Neutrophil (primary cell): ENCODE measurements around the gene CBY1.

ENCODE experiments used
- H3K27ac ChIP-seq: fragments of 200-600 bp; sonication (generic); 2 replicates; pipeline ENCODE4 v1.5.1; 2016; ENCODE audit warnings: mild to moderate bottlenecking, moderate library complexity
- H3K27me3 ChIP-seq: fragments of 200-600 bp; sonication (generic); 2 replicates; pipeline ENCODE4 v1.6.0; 2016; ENCODE audit warnings: mild to moderate bottlenecking
- H3K36me3 ChIP-seq: fragments of 200-600 bp; sonication (generic); 2 replicates; pipeline ENCODE4 v1.5.1; 2017
- H3K4me1 ChIP-seq, 2 experiments: fragments of 200-600 bp in 1 of 2; sonication (generic) in 1 of 2; 1 replicate in 1 of 2; 2 replicates in 1 of 2; pipeline versions ENCODE4 v1.5.1 to v1.6.1; 2013 to 2016; ENCODE audit warnings: low read depth in 1 of 2, low read length in 1 of 2, mild to moderate bottlenecking in 1 of 2, moderate library complexity in 1 of 2; ENCODE audit not compliant: control insufficient read depth in 1 of 2, insufficient read depth in 1 of 2
- H3K4me3 ChIP-seq, 2 experiments: fragments of 200-600 bp in 1 of 2; sonication (generic) in 1 of 2; 1 replicate in 1 of 2; 2 replicates in 1 of 2; pipeline ENCODE4 v1.5.1; 2013 to 2016; ENCODE audit warnings: low read depth in 1 of 2, low read length in 1 of 2, mild to moderate bottlenecking in 1 of 2, moderate library complexity in 1 of 2
- H3K9me3 ChIP-seq: fragments of 200-600 bp; sonication (generic); 2 replicates; pipeline ENCODE4 v1.5.1; 2016
- CTCF ChIP-seq: fragments of 200-600 bp; sonication (generic); IDR thresholded peaks from 2 replicates; pipeline ENCODE4 v1.5.1; 2016; ENCODE audit warnings: antibody characterized with exemption

Gene CBY1

GRCh38 chr22:38623351-38623750 is 33.1 kb upstream of the CBY1 start:
- no peak overlapping the region for H3K27ac ChIP-seq

GRCh38 chr22:38628444-38628843 is 28.0 kb upstream of the CBY1 start:
- H3K27me3 ChIP-seq = no peaks in the 10 kb centered on the region
- H3K4me1 ChIP-seq = peaks cover 0 to 5% of the 10 kb centered on the region in 2 experiments
- no peaks in the 10 kb centered on the region for H3K36me3 ChIP-seq
- no peak for TF ChIP-seq CTCF
- no peaks in the 10 kb centered on the region for H3K9me3 ChIP-seq
- no peak overlapping the region for H3K27ac ChIP-seq
- no peak overlapping the region for H3K4me3 ChIP-seq

More at GRCh38 chr22:38623351-38623750, 33.1 kb upstream of the CBY1 start:
- no peaks in the 10 kb centered on the region for H3K36me3 ChIP-seq
- H3K9me3 ChIP-seq = no peaks in the 10 kb centered on the region
- H3K4me1 ChIP-seq = no peaks in the 10 kb centered on the region
- H3K27me3 ChIP-seq = no peaks in the 10 kb centered on the region
- no peak overlapping the region for H3K4me3 ChIP-seq
- TF ChIP-seq CTCF = no peak

GRCh38 chr22:38629108-38629507 is 27.3 kb upstream of the CBY1 start:
- Histone ChIP-seq H3K4me1 (peaks cover 0 to 5% of the 10 kb centered on the region in 2 experiments), H3K4me3 (no peak overlapping the region), H3K36me3 (no peaks in the 10 kb centered on the region), H3K27ac (no peak overlapping the region), H3K9me3 (no peaks in the 10 kb centered on the region), H3K27me3 (no peaks in the 10 kb centered on the region)
- TF ChIP-seq CTCF = no peak

GRCh38 chr22:38631724-38632123 is 24.7 kb upstream of the CBY1 start:
- H3K9me3 ChIP-seq = no peaks in the 10 kb centered on the region
- no peaks in the 10 kb centered on the region for H3K36me3 ChIP-seq
- TF ChIP-seq CTCF = no peak
- H3K4me1 ChIP-seq = peaks cover 0 to 5% of the 10 kb centered on the region in 2 experiments
- H3K27ac ChIP-seq = no peak overlapping the region
- no peak overlapping the region for H3K4me3 ChIP-seq
- H3K27me3 ChIP-seq = no peaks in the 10 kb centered on the region

- Histone ChIP-seq H3K4me3 (no peak overlapping the region), H3K36me3 (no peaks in the 10 kb centered on the region), H3K27ac (no peak overlapping the region), H3K4me1 (peaks cover 0 to 5% of the 10 kb centered on the region in 2 experiments), H3K9me3 (no peaks in the 10 kb centered on the region), H3K27me3 (no peaks in the 10 kb centered on the region)
- no peak for TF ChIP-seq CTCF
Measured at GRCh38 chr22:38632528-38632927, 23.9 kb upstream of the CBY1 start.

- Histone ChIP-seq H3K4me1 (no peaks in the 10 kb centered on the region), H3K27me3 (no peaks in the 10 kb centered on the region), H3K36me3 (no peaks in the 10 kb centered on the region), H3K27ac (no peak overlapping the region), H3K4me3 (no peak overlapping the region), H3K9me3 (no peaks in the 10 kb centered on the region)
- TF ChIP-seq CTCF = no peak
Measured at GRCh38 chr22:38638216-38638615, 18.2 kb upstream of the CBY1 start.
